ENCODE data around the gene SOAT1.
A peak's percentile ranks its signal among the peaks of the same experiment; 100 is the strongest.
"Not testable (repeated sequence)": the region's sequence is repeated elsewhere in the genome, so short reads cannot be mapped to it uniquely, and the experiment has no call there.

SOAT1 gene

GRCh38 chr1:179310291-179310690 is 16.7 kb downstream of the SOAT1 start:
- no peak for DNase-seq

- no peak for DNase-seq
Observed at GRCh38 chr1:179310721-179311120, 17.1 kb downstream of the SOAT1 start.

DNA sequence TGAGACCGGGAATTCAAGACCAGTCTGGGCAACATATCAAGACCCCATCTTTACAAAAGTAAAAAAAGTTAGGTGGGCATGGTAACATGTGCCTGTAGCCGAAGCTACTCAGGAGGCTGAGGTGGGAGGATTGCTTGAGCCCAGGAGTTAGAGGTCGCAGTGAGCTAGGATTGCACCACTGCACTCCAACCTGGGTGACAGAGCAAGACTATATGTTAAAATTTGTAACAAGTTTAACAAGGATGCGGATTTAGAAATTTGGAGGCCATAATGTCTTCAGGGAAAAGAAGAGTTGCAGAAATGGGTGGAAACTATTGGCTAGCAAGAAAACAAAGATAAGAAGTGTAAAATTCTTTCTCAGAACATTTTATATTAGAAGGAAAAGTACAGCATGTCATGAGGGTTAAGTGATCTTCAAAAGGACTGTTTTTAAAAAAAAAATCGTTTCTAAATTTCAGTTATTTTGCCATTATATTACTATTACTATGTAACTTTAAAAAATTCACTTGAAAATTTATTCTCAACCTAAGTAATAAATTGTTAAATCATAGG is 17.6 kb downstream of the SOAT1 start:
- no peak for DNase-seq

DNA sequence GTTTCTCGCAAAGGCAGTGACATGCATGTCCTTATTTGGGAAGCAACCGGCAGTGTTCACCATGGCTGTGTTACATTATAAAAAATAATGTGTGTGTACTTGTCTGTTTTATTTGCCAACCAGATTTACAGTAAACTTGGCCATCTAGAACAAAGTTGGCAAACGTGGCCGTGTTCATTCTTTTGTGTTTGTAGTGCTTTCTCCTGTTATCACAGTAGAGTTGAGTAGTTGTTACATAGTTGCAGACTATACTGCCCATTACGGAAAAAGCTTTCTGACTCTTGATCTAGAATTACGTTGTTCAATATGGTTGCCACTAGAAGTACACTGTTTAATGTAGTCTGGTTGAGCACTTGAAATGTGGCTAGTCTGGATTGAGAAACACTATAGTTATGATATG is 19.4 kb downstream of the SOAT1 start:
- no peak for DNase-seq

DNA sequence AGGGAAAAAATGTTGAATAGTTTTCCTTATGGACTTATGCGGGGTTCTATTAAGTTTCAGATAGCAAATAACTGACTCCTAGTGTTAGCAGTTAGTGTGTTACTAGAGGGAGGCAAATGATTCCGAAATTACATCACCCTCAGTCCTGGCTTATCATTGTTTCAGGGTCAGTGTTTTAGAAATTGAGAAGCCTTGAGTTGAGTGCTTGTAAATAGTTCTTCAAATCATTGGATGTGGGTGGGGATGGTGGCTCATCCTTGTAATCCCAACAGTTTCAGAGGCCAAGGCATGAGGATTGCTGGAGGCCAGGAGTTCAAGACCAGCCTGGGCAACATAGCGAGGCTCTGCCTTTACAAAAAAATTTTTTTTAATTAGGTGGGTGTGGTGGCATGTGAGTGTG is 21.3 kb downstream of the SOAT1 start:
- DNase-seq, result no peak

DNA sequence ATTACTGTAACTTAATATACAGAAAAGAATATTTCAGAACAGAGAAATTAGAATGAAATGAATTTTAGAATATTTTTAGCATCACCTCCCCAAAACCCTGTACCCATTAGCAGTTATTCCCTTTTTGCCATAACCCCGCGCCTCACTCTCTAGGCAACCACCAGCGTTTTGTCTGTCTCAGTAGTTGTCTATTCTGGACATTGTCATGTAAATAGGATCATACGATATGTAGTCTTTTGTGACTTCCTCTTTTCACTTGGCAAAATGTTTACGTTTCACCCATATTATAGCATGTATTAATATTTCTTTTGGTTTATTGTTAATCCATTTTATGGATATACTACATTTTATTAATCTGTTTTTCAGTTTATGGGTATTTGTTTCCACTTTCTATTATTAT is 24.9 kb downstream of the SOAT1 start:
- no peak for DNase-seq

DNA sequence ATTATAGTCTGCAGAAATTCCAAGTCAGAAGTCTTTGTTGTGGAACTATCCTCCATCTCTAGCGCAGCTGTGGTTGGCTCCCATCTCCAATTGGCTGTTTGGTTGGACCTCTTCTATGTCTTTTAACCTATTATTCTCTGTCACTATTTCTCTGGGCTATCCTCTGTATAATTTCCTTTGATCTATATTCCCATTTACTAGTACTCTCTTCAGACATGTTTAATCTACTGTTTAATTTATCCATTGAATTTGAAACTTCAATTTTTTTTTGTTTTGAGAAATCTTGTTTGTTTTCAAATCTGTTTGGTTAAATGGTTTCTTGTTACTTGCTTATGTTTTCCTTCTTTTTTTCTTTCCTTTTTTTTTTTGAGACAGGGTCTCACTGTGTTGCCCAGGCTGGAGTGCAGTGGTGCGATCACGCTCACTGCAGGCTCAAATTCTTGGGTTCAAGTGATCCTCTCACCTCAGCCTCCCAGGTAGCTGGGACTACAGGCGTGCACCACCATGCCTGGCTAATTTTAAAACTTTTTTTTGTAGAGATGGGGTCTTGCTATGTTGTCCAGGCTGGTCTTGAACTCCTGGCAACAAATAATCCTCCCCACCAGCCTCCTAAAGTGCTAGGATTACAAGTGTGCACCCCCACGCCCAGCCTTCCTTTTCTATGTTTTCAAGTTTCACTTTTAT is 28.1 kb downstream of the SOAT1 start:
- DNase-seq, result no peak

GRCh38 chr1:179322557-179322956 is 29.0 kb downstream of the SOAT1 start:
- DNase-seq, result no peak

- DNase-seq, result no peak
Observed at GRCh38 chr1:179323436-179323835, 29.8 kb downstream of the SOAT1 start.

DNA sequence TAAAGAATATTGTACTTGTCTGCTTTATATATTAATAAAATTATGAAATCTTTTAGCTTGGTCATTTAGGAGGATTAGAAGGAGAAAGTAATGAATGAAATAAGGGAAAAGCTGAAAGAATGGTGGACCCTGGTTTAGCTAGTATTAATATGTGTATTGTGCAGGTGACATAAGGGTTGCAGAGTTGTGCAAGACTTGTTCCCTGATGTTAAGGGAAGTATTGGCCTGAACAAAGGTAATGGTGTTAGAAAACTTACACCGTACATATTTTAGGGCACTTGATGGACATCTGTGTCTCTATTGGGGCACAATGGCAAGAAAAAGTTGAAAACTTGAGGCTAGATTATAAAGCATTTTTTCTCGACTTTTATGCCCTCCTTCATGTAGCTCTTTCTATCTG is 32.2 kb downstream of the SOAT1 start:
- no peak for DNase-seq

DNA sequence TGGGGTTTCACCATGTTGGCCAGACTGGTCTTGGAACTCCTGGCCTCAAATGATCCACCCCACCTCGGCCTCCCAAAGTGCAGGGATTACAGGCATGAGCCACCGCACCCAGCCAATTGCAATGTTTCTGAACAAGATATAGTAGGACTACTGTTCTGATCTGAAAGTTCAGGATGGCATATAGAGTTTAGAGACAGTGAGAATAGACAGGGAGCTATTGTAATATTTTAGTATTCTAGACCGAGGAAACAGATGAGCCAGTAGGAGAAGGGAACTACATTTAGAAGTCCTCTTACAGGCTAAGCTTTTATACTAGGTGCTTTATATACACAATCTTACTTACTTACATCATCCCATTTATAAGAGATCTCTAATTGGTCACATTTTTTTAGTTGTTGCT is 33.1 kb downstream of the SOAT1 start:
- no peak for DNase-seq

GRCh38 chr1:179327196-179327595 is 33.6 kb downstream of the SOAT1 start:
- no peak for DNase-seq

DNA sequence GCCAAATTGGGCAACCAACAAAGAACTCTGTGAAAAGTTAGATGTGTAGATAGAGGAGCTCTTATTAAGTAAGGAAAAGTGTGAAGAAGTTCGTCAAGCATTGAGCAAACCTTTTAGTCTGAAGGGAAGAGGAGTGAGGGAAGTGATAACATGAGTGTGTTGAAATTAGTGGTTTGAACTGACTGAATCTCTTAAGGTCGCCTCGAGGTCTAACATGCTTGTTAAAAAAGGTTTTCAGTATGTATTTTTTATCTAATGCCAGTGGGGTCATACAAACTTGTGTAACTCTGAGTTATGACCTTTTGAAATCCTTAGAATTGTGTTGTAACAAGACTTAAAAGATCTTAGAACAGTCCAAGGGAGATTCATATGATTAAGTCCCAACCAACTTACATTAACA is 34.1 kb downstream of the SOAT1 start:
- peak in 1 of 2 donors; percentile 3 for DNase-seq

- no peak for DNase-seq
Observed at GRCh38 chr1:179329862-179330261, 36.3 kb downstream of the SOAT1 start.

DNA sequence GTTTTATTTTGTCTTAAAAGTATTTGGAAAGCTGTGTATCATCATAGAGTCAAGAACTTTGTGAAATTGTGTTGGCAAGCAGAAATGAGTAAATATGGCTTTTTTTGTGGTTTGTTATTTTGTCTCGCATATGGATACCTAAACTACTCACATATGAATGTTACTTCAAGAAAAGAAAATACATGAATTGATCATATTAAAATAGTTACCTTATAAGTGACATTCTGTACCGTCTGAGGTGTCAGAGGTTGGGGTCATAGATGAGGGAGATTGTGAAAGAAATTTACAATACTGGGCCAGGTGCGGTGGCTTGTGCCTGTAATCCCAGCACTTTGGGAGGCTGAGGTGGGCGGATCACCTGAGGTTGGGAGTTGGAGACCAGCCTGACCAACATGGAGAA is 40.8 kb downstream of the SOAT1 start:
- DNase-seq, result no peak

- no peak for DNase-seq
Observed at GRCh38 chr1:179337288-179337687, 43.7 kb downstream of the SOAT1 start.

- no peak for DNase-seq
Observed at GRCh38 chr1:179337942-179338560, 44.5 kb downstream of the SOAT1 start.

GRCh38 chr1:179340918-179341317 is 47.3 kb downstream of the SOAT1 start:
- no peak for DNase-seq

- no peak for DNase-seq
Observed at GRCh38 chr1:179341943-179342547, 48.4 kb downstream of the SOAT1 start.

- no peak for DNase-seq
Observed at GRCh38 chr1:179342740-179343404, 49.3 kb downstream of the SOAT1 start.

DNA sequence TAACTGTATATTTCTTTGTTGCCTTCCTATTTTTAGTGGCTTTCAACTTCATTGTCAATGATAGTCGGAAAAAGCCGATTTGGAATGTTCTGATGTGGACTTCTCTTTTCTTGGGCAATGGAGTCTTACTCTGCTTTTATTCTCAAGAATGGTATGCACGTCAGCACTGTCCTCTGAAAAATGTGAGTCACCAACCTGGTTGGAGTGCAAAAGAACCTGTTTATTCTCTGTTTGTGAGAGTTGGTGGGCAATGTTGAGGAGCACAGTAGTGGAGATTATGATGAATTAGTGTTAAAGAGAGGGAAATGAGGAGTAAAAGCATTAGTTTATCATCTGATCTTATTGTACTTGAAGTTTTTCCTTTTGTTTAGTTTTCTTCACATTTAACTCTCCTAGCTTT is 57.7 kb downstream of the SOAT1 start:
- no peak for DNase-seq

DNA sequence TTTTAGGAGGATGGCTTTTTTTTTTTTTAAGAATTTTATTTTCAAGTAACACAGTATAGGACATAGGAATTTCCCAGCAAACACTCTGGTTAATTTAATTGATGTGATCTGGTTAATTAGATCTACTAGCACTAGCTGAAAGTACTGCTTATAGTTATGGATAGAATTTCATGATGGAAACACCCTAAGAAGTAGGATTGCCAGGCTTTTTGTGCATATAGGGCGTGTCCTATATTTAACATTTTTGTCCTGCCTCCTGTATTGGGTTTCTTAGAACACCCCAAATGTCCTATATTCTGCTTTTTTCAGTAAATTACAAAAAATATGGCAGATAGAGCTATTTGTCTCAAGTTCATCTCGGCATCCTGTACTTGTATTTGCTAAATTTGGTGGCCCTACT is 58.6 kb downstream of the SOAT1 start:
- no peak for DNase-seq

GRCh38 chr1:179353546-179353945 is 59.9 kb downstream of the SOAT1 start:
- no peak for DNase-seq

- DNase-seq, result not testable (repeated sequence)
Observed at GRCh38 chr1:179361631-179362030, 68.0 kb downstream of the SOAT1 start.
